BLaER1 (cell line): ENCODE measurements around the gene TEKT5.
"Not testable (repeated sequence)": the region's sequence is repeated elsewhere in the genome, so short reads cannot be mapped to it uniquely, and the experiment has no call there.

ENCODE experiments used
- H3K27ac ChIP-seq: shearing (Covaris generic); formaldehyde crosslinking; 2 replicates; pipeline ENCODE4 v1.8.1; 2022
- H3K27me3 ChIP-seq: shearing (Covaris generic); formaldehyde crosslinking; 2 replicates; pipeline ENCODE4 v1.8.1; 2022
- H3K36me3 ChIP-seq: shearing (Covaris generic); formaldehyde crosslinking; 2 replicates; pipeline ENCODE4 v1.8.1; 2022
- H3K4me1 ChIP-seq: shearing (Covaris generic); formaldehyde crosslinking; 2 replicates; pipeline ENCODE4 v1.8.1; 2022
- H3K4me2 ChIP-seq: shearing (Covaris generic); formaldehyde crosslinking; 2 replicates; pipeline ENCODE4 v1.8.1; 2022
- H3K4me3 ChIP-seq: shearing (Covaris generic); formaldehyde crosslinking; 2 replicates; pipeline ENCODE4 v1.8.1; 2022
- H3K9ac ChIP-seq: shearing (Covaris generic); formaldehyde crosslinking; 2 replicates; pipeline ENCODE4 v1.8.1; 2022
- H3K9me3 ChIP-seq: shearing (Covaris generic); formaldehyde crosslinking; 2 replicates; pipeline ENCODE4 v1.8.1; 2022
- H4K20me1 ChIP-seq: shearing (Covaris generic); formaldehyde crosslinking; 2 replicates; pipeline ENCODE4 v1.8.1; 2022
- Cebpa-rat ChIP-seq: shearing (Covaris generic); IDR thresholded peaks from 2 replicates; pipeline ENCODE4 v1.8.1; 2022

Gene TEKT5

GRCh38 chr16:10662212-10662611, 32.5 kb downstream of the TEKT5 start:
- peaks cover 19% of the 10 kb centered on the region for H3K4me1 ChIP-seq
- no peaks in the 10 kb centered on the region for H3K36me3 ChIP-seq
- H3K27me3 ChIP-seq, result no peaks in the 10 kb centered on the region
- H4K20me1 ChIP-seq, result no peaks in the 10 kb centered on the region
- no peak overlapping the region for H3K9ac ChIP-seq
- no peak overlapping the region for H3K27ac ChIP-seq
- no peak overlapping the region for H3K4me2 ChIP-seq
- no peaks in the 10 kb centered on the region for H3K9me3 ChIP-seq
- H3K4me3 ChIP-seq, result no peak overlapping the region
- TF ChIP-seq Cebpa-rat, result no peak

- Histone ChIP-seq H3K36me3 (no peaks in the 10 kb centered on the region), H3K4me2 (no peak overlapping the region), H3K9me3 (no peaks in the 10 kb centered on the region), H3K27ac (no peak overlapping the region), H3K4me3 (no peak overlapping the region), H3K4me1 (peaks cover 19% of the 10 kb centered on the region), H4K20me1 (no peaks in the 10 kb centered on the region), H3K27me3 (no peaks in the 10 kb centered on the region), H3K9ac (no peak overlapping the region)
- TF ChIP-seq Cebpa-rat, result no peak
Observed at GRCh38 chr16:10661737-10662136, 33.0 kb downstream of the TEKT5 start.

- TF ChIP-seq Cebpa-rat, result no peak
- no peak overlapping the region for H3K27ac ChIP-seq
- no peaks in the 10 kb centered on the region for H4K20me1 ChIP-seq
- H3K4me3 ChIP-seq, result no peak overlapping the region
- no peaks in the 10 kb centered on the region for H3K27me3 ChIP-seq
- H3K36me3 ChIP-seq, result no peaks in the 10 kb centered on the region
- no peak overlapping the region for H3K9ac ChIP-seq
- no peaks in the 10 kb centered on the region for H3K9me3 ChIP-seq
- H3K4me1 ChIP-seq, result peaks cover 19% of the 10 kb centered on the region
- 0 out of 2 replicates have a peak overlapping the region, but pooled peaks have one; percentile 14 for H3K4me2 ChIP-seq
Observed at GRCh38 chr16:10660950-10661635, 33.6 kb downstream of the TEKT5 start.

- Histone ChIP-seq H3K36me3 (no peaks in the 10 kb centered on the region), H3K9ac (no peak overlapping the region), H3K4me1 (peaks cover 19% of the 10 kb centered on the region), H3K27ac (no peak overlapping the region), H3K9me3 (no peaks in the 10 kb centered on the region), H3K27me3 (no peaks in the 10 kb centered on the region), H4K20me1 (no peaks in the 10 kb centered on the region), H3K4me2 (peak overlapping the region; percentile 44; the same call in 1 of the 2 replicates), H3K4me3 (no peak overlapping the region)
- TF ChIP-seq Cebpa-rat, result peak; percentile 94
Observed at GRCh38 chr16:10658943-10659342, 35.8 kb downstream of the TEKT5 start.

GRCh38 chr16:10657925-10658324, 36.8 kb downstream of the TEKT5 start:
- Histone ChIP-seq H3K4me1 (peaks cover 22% of the 10 kb centered on the region), H3K27me3 (no peaks in the 10 kb centered on the region), H3K9ac (no peak overlapping the region), H3K4me2 (no peak overlapping the region), H3K9me3 (no peaks in the 10 kb centered on the region), H3K36me3 (no peaks in the 10 kb centered on the region), H3K4me3 (no peak overlapping the region), H3K27ac (no peak overlapping the region), H4K20me1 (no peaks in the 10 kb centered on the region)
- TF ChIP-seq Cebpa-rat, result no peak

GRCh38 chr16:10656618-10657017, 38.1 kb downstream of the TEKT5 start:
- TF ChIP-seq Cebpa-rat, result no peak
- Histone ChIP-seq H3K9me3 (no peaks in the 10 kb centered on the region), H3K36me3 (no peaks in the 10 kb centered on the region), H3K27ac (no peak overlapping the region), H3K4me2 (no peak overlapping the region), H3K4me1 (peaks cover 26% of the 10 kb centered on the region), H4K20me1 (no peaks in the 10 kb centered on the region), H3K27me3 (no peaks in the 10 kb centered on the region), H3K4me3 (no peak overlapping the region), H3K9ac (no peak overlapping the region)

GRCh38 chr16:10655415-10655977, 39.2 kb downstream of the TEKT5 start:
- H3K4me3 ChIP-seq, result no peak overlapping the region
- H3K27me3 ChIP-seq, result no peaks in the 10 kb centered on the region
- TF ChIP-seq Cebpa-rat, result no peak
- no peak overlapping the region for H3K9ac ChIP-seq
- no peak overlapping the region for H3K27ac ChIP-seq
- no peaks in the 10 kb centered on the region for H3K36me3 ChIP-seq
- no peaks in the 10 kb centered on the region for H3K9me3 ChIP-seq
- H4K20me1 ChIP-seq, result no peaks in the 10 kb centered on the region
- H3K4me1 ChIP-seq, result peaks cover 19% of the 10 kb centered on the region
- no peak overlapping the region for H3K4me2 ChIP-seq

- no peak overlapping the region for H3K4me2 ChIP-seq
- TF ChIP-seq Cebpa-rat, result no peak
- no peaks in the 10 kb centered on the region for H3K27me3 ChIP-seq
- no peak overlapping the region for H3K9ac ChIP-seq
- no peaks in the 10 kb centered on the region for H3K9me3 ChIP-seq
- no peak overlapping the region for H3K4me3 ChIP-seq
- peaks cover 16% of the 10 kb centered on the region for H3K4me1 ChIP-seq
- H4K20me1 ChIP-seq, result no peaks in the 10 kb centered on the region
- no peaks in the 10 kb centered on the region for H3K36me3 ChIP-seq
- no peak overlapping the region for H3K27ac ChIP-seq
Observed at GRCh38 chr16:10654592-10655414, 39.9 kb downstream of the TEKT5 start.

- Histone ChIP-seq H3K9me3 (no peaks in the 10 kb centered on the region), H3K9ac (no peak overlapping the region), H3K4me1 (0 out of 2 replicates have a peak, but pooled peaks cover 6% of the 10 kb centered on the region), H3K36me3 (no peaks in the 10 kb centered on the region), H3K27me3 (no peaks in the 10 kb centered on the region), H3K27ac (no peak overlapping the region), H4K20me1 (no peaks in the 10 kb centered on the region), H3K4me2 (no peak overlapping the region), H3K4me3 (no peak overlapping the region)
- no peak for TF ChIP-seq Cebpa-rat
Observed at GRCh38 chr16:10652730-10653590, 41.8 kb downstream of the TEKT5 start.

GRCh38 chr16:10649098-10649497, 45.6 kb downstream of the TEKT5 start:
- not testable (repeated sequence) for H3K4me3 ChIP-seq, H3K9ac ChIP-seq

More at GRCh38 chr16:10649098-10649497, 45.6 kb downstream of the TEKT5 start:
- H3K4me1 ChIP-seq, H3K4me2 ChIP-seq, H3K9me3 ChIP-seq, H3K27me3 ChIP-seq, H3K27ac ChIP-seq, H3K36me3 ChIP-seq, H4K20me1 ChIP-seq: not testable (repeated sequence)
